ENCODE results near the gene SGPL1. TPM values are rescaled to one million over a fixed set of nuclear protein-coding genes. Genes with fewer than 3 reads are reported as not detected.
A peak's percentile ranks its signal among the peaks of the same experiment; 100 is the strongest.

The SGPL1 gene
- total RNA-seq, 4 donors from 2014 or later: 24.9 to 65.4 (median 61.3) TPM

- Histone ChIP-seq H3K4me3 (no peak overlapping the region), H3K4me1 (peaks cover 5 to 60% (median 30%) of the 10 kb centered on the region in 4 donors), H3K27ac (peak overlapping the region in 1 of 4 donors; percentile 15), H3K36me3 (no peaks in the 10 kb centered on the region), H3K27me3 (no peaks in the 10 kb centered on the region), H3K9me3 (no peaks in the 10 kb centered on the region)
- TF ChIP-seq EP300 (IDR thresholded peaks at IDR 0.05; ENCODE audit: low read depth) (no peak), POLR2A (IDR thresholded peaks at IDR 0.05) (no peak), CTCF (IDR thresholded peaks at IDR 0.05) (no peak), POLR2AphosphoS5 (IDR thresholded peaks at IDR 0.05) (no peak)
- WGBS, 2 donors (ENCODE audit: low coverage in 1 of 2): 38 to 59% methylated on average over 2 of the region's 2 CpGs
- intact Hi-C loops (cut with DNase I; ENCODE audit: low total_unique reads) (no loop called here), in situ Hi-C loops (cut with MboI; ENCODE audit: low pct_ligation_motif_present in 1 of 4, low pct_unique_long_range_greater_than_20kb in 1 of 4, low sequenced_read_pairs in 3 of 4) (no loop called here)
- no peak for DNase-seq
These were observed 11.5 kb downstream of the SGPL1 start for GRCh38 chr10:70827086-70827757.

GRCh38 chr10:70828923-70829322 is 13.2 kb downstream of the SGPL1 start:
- H3K4me3 ChIP-seq: no peak overlapping the region
- H3K9me3 ChIP-seq: no peaks in the 10 kb centered on the region
- H3K27ac ChIP-seq: peak overlapping the region; percentile 45 to 71 (median 68)
- in situ Hi-C loops (cut with MboI; ENCODE audit: low pct_ligation_motif_present in 1 of 4, low pct_unique_long_range_greater_than_20kb in 1 of 4, low sequenced_read_pairs in 3 of 4): no loop called here
- no peaks in the 10 kb centered on the region for H3K36me3 ChIP-seq
- intact Hi-C loops (cut with DNase I; ENCODE audit: low total_unique reads): no loop called here
- 39 to 65% methylated on average over 4 of the region's 4 CpGs for WGBS, 2 donors (ENCODE audit: low coverage in 1 of 2)
- TF ChIP-seq POLR2A (IDR thresholded peaks at IDR 0.05) (no peak), POLR2AphosphoS5 (IDR thresholded peaks at IDR 0.05) (no peak), CTCF (IDR thresholded peaks at IDR 0.05) (no peak), EP300 (IDR thresholded peaks at IDR 0.05; ENCODE audit: low read depth) (no peak)
- no peaks in the 10 kb centered on the region for H3K27me3 ChIP-seq
- DNase-seq: no peak
- H3K4me1 ChIP-seq: peaks cover 5 to 72% (median 36%) of the 10 kb centered on the region in 4 donors

- Histone ChIP-seq H3K4me3 (no peak overlapping the region), H3K4me1 (peaks cover 5 to 72% (median 36%) of the 10 kb centered on the region in 4 donors), H3K36me3 (no peaks in the 10 kb centered on the region), H3K9me3 (no peaks in the 10 kb centered on the region), H3K27me3 (no peaks in the 10 kb centered on the region), H3K27ac (peak overlapping the region; percentile 45 to 71 (median 68))
- DNase-seq: no peak
- intact Hi-C loops (cut with DNase I; ENCODE audit: low total_unique reads): no loop called here
- in situ Hi-C loops (cut with MboI; ENCODE audit: low pct_ligation_motif_present in 1 of 4, low pct_unique_long_range_greater_than_20kb in 1 of 4, low sequenced_read_pairs in 3 of 4): no loop called here
- 63 to 78% methylated on average over 3 to 5 of the region's 5 CpGs for WGBS, 2 donors (ENCODE audit: low coverage in 1 of 2)
- TF ChIP-seq CTCF (IDR thresholded peaks at IDR 0.05): no peak
- no peak for TF ChIP-seq POLR2A (IDR thresholded peaks at IDR 0.05)
- TF ChIP-seq EP300 (IDR thresholded peaks at IDR 0.05; ENCODE audit: low read depth): no peak
- no peak for TF ChIP-seq POLR2AphosphoS5 (IDR thresholded peaks at IDR 0.05)
These were observed 13.8 kb downstream of the SGPL1 start for GRCh38 chr10:70829543-70829942.

GRCh38 chr10:70830164-70830563 is 14.4 kb downstream of the SGPL1 start:
- Histone ChIP-seq H3K4me1 (peaks cover 5 to 72% (median 36%) of the 10 kb centered on the region in 4 donors), H3K27me3 (no peaks in the 10 kb centered on the region), H3K4me3 (no peak overlapping the region), H3K27ac (peak overlapping the region; percentile 45 to 71 (median 68)), H3K9me3 (no peaks in the 10 kb centered on the region), H3K36me3 (no peaks in the 10 kb centered on the region)
- TF ChIP-seq EP300 (IDR thresholded peaks at IDR 0.05; ENCODE audit: low read depth): no peak
- TF ChIP-seq CTCF (IDR thresholded peaks at IDR 0.05): no peak
- TF ChIP-seq POLR2A (IDR thresholded peaks at IDR 0.05): no peak
- peak in 2 of 3 donors; percentile 59 to 83 for TF ChIP-seq POLR2AphosphoS5 (IDR thresholded peaks at IDR 0.05)
- DNase-seq: no peak
- intact Hi-C loops (cut with DNase I; ENCODE audit: low total_unique reads) (no loop called here), in situ Hi-C loops (cut with MboI; ENCODE audit: low pct_ligation_motif_present in 1 of 4, low pct_unique_long_range_greater_than_20kb in 1 of 4, low sequenced_read_pairs in 3 of 4) (no loop called here)
- 30 to 52% methylated on average over 3 of the region's 3 CpGs for WGBS, 2 donors (ENCODE audit: low coverage in 1 of 2)
